ENCODE results near the gene ACTL9. TPM values are rescaled to one million over a fixed set of nuclear protein-coding genes. Genes with fewer than 3 reads are reported as not detected.

Gene ACTL9
- total RNA-seq, 1 donor from 2014 or later = not detected

DNA sequence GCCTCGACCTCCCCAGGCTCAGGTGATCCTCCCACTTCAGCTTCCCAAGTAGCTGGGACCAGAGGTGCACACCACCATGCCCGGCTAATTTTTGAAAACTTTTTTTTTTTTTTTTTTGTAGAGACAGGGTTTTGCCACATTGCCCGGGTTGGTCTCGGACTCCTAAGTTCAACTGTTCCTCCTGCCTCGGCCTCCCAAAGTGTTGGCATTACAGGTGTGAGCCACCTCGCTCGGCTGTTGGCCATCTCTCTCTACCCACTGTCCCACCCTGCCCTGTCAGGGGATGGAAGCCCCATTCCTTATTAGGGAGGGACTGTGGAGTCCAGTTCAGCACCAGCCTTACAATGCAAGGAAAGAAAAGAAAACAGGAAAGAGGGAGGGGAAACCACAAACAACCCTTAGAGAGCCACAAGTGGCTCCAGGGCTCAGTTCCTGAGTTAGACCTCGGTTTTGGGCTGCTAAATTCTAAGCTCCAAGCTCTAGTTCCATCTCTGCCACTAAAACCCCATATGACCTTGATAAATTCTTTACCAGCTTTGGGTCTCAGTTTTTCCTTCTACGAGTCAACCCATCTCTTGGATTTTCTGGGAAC lies 31.7 kb downstream of the ACTL9 start:
- intact Hi-C loops (cut with DNase I) = no loop called here
- Histone ChIP-seq H3K36me3 (no peaks in the 10 kb centered on the region), H3K27me3 (no peaks in the 10 kb centered on the region), H3K9me3 (no peaks in the 10 kb centered on the region), H3K4me1 (no peaks in the 10 kb centered on the region), H3K4me3 (no peak overlapping the region), H3K27ac (no peak overlapping the region)
- DNase-seq (ENCODE audit: extremely low spot score in 2 of 2) = no peak
- no peak for TF ChIP-seq POLR2A (IDR thresholded peaks at IDR 0.05)
- no peak for TF ChIP-seq POLR2AphosphoS5 (IDR thresholded peaks at IDR 0.05; ENCODE audit: insufficient read depth in 1 of 2, low read depth in 1 of 2)
- no peak for TF ChIP-seq CTCF (IDR thresholded peaks at IDR 0.05)

DNA sequence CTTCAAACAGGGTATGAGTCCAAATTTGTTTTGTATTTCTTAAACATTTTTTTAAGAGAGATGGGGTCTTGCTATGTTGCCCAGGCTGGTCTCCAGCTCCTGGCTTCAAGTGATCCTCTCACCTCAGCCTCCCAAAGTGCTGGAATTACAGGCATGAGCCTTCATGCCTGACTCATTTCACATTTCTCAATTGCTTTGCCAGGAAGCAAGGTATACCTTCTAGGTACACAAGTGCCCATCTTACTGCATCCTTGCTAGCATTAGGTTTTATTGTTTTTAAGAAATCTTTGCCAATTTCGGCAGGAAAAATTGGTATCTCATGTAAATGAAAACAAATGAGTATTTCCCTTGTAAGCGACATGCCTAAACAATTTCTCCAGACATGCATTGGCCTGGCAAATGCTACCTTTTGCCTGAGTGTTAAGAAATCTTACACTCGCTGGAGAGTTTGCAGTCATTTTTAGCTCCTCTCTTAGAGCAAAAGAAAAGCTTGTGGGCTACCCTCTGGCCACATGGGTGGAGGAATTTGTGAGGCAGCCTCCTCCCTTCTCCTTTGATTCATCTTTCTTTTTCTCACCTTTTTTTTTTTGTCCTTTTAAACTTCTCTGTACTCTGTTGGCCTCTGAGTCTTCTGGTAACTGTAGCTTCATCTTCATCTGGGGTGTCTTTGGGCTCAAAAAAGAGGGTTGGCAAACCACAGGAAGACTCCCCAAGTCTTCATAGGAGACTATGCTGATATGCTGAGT lies 33.0 kb downstream of the ACTL9 start:
- TF ChIP-seq POLR2AphosphoS5 (IDR thresholded peaks at IDR 0.05; ENCODE audit: insufficient read depth in 1 of 2, low read depth in 1 of 2) = no peak
- Histone ChIP-seq H3K36me3 (no peaks in the 10 kb centered on the region), H3K4me1 (no peaks in the 10 kb centered on the region), H3K27ac (no peak overlapping the region), H3K27me3 (no peaks in the 10 kb centered on the region), H3K9me3 (no peaks in the 10 kb centered on the region), H3K4me3 (no peak overlapping the region)
- intact Hi-C loops (cut with DNase I) = no loop called here
- no peak for DNase-seq (ENCODE audit: extremely low spot score in 2 of 2)

- Histone ChIP-seq H3K4me1 (no peaks in the 10 kb centered on the region), H3K4me3 (no peak overlapping the region), H3K27me3 (no peaks in the 10 kb centered on the region), H3K9me3 (no peaks in the 10 kb centered on the region), H3K27ac (no peak overlapping the region), H3K36me3 (no peaks in the 10 kb centered on the region)
- TF ChIP-seq POLR2A (IDR thresholded peaks at IDR 0.05) (no peak), CTCF (IDR thresholded peaks at IDR 0.05) (no peak)
- DNase-seq (ENCODE audit: extremely low spot score in 2 of 2) = no peak
- intact Hi-C loops (cut with DNase I) = no loop called here
These were observed 33.9 kb downstream of the ACTL9 start for GRCh38 chr19:8664671-8665057.

DNA sequence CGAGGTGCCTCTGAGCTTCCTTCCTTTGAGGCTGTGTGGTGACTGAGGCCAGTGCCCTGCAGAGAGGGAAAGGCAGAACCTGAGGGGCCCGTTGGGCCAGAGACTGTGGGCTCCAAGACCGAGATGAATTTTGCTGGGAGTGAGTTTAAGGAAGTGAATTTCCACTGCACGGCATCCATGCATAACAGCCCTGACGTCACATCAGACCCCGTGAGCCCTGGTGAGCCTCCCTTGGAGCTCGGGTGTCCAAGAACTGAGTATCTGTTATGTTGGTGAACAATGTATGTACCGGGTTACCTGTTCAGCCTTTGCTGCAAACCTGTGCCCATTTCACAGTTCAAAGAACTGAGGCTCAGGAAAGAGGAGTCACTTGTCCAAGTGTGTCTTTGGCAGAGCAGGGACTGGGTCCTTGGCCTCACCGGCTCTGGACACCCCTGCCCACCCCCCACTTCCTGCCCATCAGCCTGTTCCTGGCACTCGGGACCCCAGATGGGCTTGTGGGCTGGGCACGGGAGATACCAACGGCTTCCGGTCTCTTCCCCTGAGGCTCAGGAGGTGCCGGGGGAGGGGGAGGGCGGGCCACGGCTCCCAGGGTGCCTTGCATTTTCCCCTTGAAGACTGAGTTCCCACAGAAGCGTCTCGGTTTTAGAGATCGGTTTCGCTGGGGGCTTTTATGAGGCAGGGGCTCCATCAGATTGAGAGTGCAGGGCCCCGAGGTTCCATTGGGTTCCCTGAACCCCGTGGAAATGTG lies 34.5 kb downstream of the ACTL9 start:
- Histone ChIP-seq H3K9me3 (no peaks in the 10 kb centered on the region), H3K4me1 (no peaks in the 10 kb centered on the region), H3K27me3 (no peaks in the 10 kb centered on the region), H3K27ac (no peak overlapping the region), H3K36me3 (no peaks in the 10 kb centered on the region), H3K4me3 (no peak overlapping the region)
- TF ChIP-seq POLR2AphosphoS5 (IDR thresholded peaks at IDR 0.05; ENCODE audit: insufficient read depth in 1 of 2, low read depth in 1 of 2) (no peak), CTCF (IDR thresholded peaks at IDR 0.05) (no peak), POLR2A (IDR thresholded peaks at IDR 0.05) (no peak)
- intact Hi-C loops (cut with DNase I) = no loop called here
- no peak for DNase-seq (ENCODE audit: extremely low spot score in 2 of 2)

DNA sequence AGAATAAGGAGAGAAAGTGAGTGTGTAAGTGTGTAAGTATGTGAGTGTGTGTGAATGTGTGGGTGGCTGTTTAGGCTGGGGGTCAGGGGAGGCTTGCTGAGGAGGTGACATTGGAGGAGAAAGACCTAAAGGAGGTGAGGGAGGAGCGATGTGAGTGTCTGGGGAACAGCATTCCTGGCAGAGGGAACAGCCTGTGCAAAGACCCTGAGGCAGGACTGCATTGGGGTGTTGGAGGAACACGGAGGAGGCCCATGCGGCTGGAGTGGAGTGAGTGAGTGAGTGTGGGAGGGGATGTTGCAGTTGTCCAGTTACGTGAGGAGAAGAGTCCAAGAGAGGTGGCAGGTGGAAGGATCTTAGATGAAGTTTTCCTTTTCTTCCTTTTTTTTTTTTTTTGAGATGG lies 36.3 kb downstream of the ACTL9 start:
- H3K9me3 ChIP-seq = no peaks in the 10 kb centered on the region
- H3K27me3 ChIP-seq = no peaks in the 10 kb centered on the region
- H3K4me3 ChIP-seq = no peak overlapping the region
- H3K27ac ChIP-seq = no peak overlapping the region
- no peaks in the 10 kb centered on the region for H3K4me1 ChIP-seq
- DNase-seq (ENCODE audit: extremely low spot score in 2 of 2) = no peak
- H3K36me3 ChIP-seq = no peaks in the 10 kb centered on the region
- TF ChIP-seq POLR2A (IDR thresholded peaks at IDR 0.05) (no peak), CTCF (IDR thresholded peaks at IDR 0.05) (no peak), POLR2AphosphoS5 (IDR thresholded peaks at IDR 0.05; ENCODE audit: insufficient read depth in 1 of 2, low read depth in 1 of 2) (no peak)
- intact Hi-C loops (cut with DNase I) = no loop called here
